Uterus (tissue), 2 donors: ENCODE data around the gene TYW1.
"Not testable (repeated sequence)": the region's sequence is repeated elsewhere in the genome, so short reads cannot be mapped to it uniquely, and the experiment has no call there.

Source experiments
- CTCF ChIP-seq, 4 experiments: fragments of 200-600 bp in 2 of 4; fragments of 450-650 bp in 2 of 4; sonication (generic) in 2 of 4; IDR thresholded peaks; one replicate each; pipeline ENCODE4 v1.5.1; 2016 to 2019; ENCODE audit warnings: antibody characterized with exemption in 4 of 4, mild to moderate bottlenecking in 2 of 4, moderate library complexity in 1 of 4
- POLR2A ChIP-seq, 2 donors: fragments of 450-650 bp; IDR thresholded peaks; one replicate each; pipeline ENCODE4 v1.6.1; 2016; ENCODE audit warnings: antibody characterized with exemption in 2 of 2, mild to moderate bottlenecking in 1 of 2, moderate library complexity in 1 of 2

- not testable (repeated sequence) for TF ChIP-seq CTCF, POLR2A (IDR thresholded peaks at IDR 0.05)
Observed at GRCh38 chr7:67198865-67199526, 202.4 kb downstream of the TYW1 start.
